22Rv1 (cell line): ENCODE results near the gene STRADB.

Experiments used
- CTCF ChIP-seq: fragments of 450-650 bp; IDR thresholded peaks from 2 replicates; pipeline ENCODE4 v1.5.1; 2017; ENCODE audit warnings: mild to moderate bottlenecking
- ZFX ChIP-seq: fragments of 450-650 bp; IDR thresholded peaks from 2 replicates; pipeline ENCODE4 v1.6.1; 2017; ENCODE audit warnings: antibody characterized with exemption, borderline replicate concordance

- TF ChIP-seq CTCF (no peak), ZFX (no peak)
These were observed 36.4 kb upstream of the STRADB start for GRCh38 chr2:201415149-201415548.
